Measurements from ENCODE around the gene DIDO1.

DIDO1 gene

GRCh38 chr20:62907384-62908317, 18.7 kb downstream of the DIDO1 start:
- DNase-seq = no peak

- DNase-seq = no peak
These were observed 19.5 kb downstream of the DIDO1 start for GRCh38 chr20:62906647-62907375.

DNA sequence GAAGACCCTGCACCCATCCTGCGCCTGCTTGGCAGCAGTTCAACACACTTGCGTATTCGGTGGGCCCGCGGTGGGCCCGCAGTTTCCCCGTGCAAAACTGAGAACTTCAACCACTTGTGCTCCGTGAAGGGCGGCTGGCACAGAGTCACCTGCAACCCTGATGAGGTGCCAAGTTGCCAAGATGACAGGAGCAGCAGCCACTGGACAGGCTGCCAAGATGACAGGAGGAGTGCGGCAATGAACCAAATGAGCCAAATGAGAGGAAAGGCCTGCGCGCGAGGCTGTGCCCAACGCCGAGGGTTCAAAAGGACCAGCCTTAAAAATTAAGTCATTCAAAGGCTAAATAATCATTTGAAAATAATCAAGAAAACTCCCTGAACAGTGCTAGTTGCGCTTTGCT, 20.1 kb downstream of the DIDO1 start:
- DNase-seq = no peak

DNA sequence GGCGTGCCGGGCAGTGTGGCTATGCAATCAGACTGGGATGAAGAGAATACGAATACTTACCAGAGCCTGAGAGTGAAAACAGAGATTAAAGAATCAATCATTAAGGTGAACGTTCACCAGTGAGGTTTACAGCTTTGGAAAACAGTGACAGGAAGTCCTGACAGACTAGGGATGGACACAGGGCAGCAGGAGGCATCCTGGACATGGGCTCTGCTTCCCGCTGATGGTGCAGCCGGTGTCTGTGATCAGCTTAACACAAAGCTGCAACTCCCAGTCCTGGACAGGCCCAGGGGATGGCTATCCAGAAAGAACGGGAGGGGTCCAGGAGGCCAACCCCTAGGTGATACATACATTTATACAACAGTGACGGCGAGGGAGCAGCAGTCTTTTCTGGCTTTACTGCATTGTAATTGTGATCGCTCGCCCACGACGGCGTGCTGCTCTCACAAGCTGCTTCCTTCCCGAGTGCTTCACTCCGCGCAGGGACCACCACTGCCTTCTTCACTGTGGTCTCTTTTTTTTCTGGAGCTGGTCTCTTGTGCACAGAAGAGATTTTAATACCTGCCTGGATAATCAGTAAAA, 20.7 kb downstream of the DIDO1 start:
- no peak for DNase-seq

- DNase-seq = no peak
These were observed 23.2 kb downstream of the DIDO1 start for GRCh38 chr20:62902926-62903615.

GRCh38 chr20:62901891-62902290, 24.4 kb downstream of the DIDO1 start:
- DNase-seq = no peak

- DNase-seq = no peak
These were observed 25.4 kb downstream of the DIDO1 start for GRCh38 chr20:62900692-62901584.

GRCh38 chr20:62900052-62900691, 26.1 kb downstream of the DIDO1 start:
- DNase-seq = peak; percentile 18

GRCh38 chr20:62899633-62900051, 26.7 kb downstream of the DIDO1 start:
- no peak for DNase-seq

DNA sequence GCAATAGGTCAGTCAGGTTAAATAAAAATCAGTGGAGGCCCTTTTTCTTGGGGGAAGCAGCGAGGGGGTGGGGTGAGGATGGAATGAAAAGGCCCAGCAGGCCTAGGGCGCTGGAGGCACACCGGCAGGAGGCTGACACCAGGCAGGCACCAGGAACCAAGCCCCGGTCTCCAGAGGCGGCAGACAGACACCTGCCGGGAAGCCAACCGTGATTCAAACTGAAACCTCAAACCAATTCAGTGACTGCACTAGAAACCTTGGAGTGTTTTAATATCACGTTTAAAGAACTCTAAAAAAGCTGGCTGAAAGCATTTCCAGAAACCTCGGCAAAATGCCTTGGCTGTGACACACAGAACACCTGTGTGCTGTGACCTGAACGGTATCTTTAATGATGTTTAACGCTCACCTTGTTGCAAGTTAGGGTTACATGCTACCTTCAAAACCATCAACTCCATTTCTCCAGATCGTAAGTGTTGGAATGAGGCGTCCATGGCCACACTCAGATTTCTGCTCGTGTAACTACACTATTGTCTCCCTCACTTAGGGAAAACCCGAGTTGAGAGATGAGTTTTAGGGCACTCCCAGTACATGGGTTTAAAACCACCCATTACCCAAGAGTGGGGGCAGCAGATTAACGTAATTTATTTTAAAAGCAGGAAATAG, 27.2 kb downstream of the DIDO1 start:
- no peak for DNase-seq

GRCh38 chr20:62898093-62898964, 28.0 kb downstream of the DIDO1 start:
- no peak for DNase-seq

DNA sequence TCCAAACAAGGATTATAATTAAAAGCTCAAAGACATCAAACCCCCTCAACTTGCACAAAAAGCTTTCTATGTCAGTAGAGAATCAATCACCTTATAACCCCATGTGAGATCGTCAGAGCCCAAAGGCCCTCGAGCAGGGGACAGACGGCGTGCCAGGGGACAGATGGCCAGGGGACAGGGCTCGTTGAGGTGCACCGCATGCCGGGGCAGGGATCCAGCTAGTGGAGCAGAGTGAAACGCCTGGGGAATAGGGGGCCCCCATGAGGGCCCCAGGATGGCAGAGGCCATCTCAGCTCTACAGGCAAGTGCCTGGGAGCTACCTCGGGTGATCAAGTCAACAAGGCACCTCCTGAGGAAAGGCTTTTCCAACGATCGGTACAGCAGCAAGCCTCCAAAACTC, 28.6 kb downstream of the DIDO1 start:
- no peak for DNase-seq

DNA sequence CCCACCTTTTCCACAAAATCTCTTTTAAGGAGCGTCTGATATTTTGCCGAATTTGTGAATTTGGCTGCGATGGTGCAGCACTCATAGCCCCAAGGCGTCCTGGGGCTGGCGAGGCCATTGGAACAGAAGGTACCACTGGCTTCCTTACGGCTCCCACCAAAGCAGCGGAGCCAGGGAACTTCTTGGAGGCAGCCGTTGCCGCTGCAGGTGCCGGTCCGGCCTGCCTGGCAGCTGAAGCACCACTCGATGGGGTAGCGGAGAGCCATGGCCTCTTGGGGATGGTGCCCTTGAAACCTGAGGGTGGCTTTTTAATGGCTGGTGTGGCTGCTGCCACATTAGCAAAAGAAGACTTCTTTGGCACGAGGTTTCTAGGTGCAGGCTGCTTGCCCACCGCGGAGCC, 29.8 kb downstream of the DIDO1 start:
- DNase-seq = peak; percentile 57

- DNase-seq = no peak
These were observed 30.8 kb downstream of the DIDO1 start for GRCh38 chr20:62895539-62895938.

DNA sequence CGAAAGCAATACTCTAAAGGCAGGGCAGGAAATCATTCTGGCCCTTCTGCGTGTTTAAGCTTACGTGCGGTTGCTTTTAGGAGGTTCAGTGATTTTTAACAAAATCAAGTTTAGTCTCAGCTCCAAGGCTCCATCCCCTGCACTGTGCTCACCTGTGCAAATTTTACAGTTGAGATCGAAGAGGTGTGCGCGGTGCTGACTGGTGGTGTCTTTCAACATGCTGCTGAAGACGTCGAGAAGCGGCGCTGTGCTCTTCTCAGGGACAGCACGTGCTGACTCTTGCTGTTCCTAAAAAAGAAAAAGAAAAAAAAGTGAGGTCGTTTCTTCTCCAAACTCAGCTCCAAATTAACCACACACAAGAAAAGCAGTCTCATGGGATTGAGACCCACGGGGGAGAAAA, 32.0 kb downstream of the DIDO1 start:
- DNase-seq = no peak

DNA sequence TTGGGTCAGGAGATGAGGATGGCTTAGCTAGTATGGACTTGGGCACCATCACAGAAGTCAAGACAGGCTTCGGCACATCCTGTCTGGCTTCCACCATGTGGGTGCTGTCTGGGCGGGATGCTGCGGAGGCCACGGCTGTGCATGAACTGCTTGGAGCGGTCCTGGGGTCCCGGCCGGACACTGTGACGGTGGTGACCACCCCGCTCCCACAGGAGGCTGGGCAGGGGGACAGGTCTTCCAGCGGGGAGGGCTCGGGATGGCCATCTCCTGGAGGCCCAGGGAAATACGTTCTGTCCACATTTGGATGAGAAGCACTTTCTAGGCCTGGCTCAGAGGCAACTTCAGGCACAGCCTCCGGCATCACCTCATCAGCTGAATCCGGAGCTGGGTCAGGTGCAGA, 32.6 kb downstream of the DIDO1 start:
- DNase-seq = no peak

- DNase-seq = no peak
These were observed 33.7 kb downstream of the DIDO1 start for GRCh38 chr20:62892348-62893304.

DNA sequence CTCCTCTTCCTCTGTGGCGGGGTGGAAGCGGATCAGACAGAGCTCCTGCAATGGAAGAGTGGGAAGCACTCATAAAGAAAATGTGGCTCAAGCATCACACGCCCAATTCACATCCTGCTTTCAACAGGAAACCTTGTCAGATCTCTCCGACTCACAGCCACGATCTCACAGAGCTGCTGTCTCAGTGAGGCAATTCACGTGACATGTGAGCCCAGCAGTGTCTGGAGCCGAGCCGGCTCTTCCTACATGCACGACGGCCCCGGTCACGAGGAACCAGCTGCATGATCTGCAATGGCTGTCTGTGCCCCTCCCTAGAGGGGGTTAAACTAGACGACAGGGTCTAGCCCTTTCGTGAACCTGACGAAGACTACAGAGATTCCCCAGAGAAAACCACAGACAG, 35.2 kb downstream of the DIDO1 start:
- no peak for DNase-seq

DNA sequence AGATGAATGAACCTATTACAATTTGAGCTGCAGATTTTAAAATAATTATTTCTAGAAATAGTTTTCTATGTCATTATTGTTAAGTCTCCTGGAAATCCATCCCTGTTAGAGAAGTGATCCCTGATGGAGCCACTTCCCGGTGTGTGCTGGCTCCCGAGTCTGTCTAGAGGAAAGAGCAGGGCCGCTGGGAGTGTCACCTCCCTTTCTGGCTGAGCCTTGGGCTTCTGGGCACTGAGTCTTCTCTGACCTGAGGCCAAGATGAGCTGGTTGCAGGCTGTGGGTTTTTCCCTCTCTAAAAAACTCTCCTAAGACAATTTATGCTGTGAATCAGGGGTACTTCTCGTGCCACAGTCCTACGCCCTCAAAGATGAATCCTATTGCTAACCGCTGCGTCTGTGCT, 35.9 kb downstream of the DIDO1 start:
- DNase-seq = no peak

All from NCI-H1092 (cell line).